Motor neuron (in vitro differentiated cells): Measurements from ENCODE around the gene SH3RF3. TPM values are rescaled to one million over a fixed set of nuclear protein-coding genes. Genes with fewer than 3 reads are reported as not detected.

Source experiments
- ATAC-seq, 8 experiments: fragments of 200-7000 bp; cut with Tn5 transposase; replicated peaks in 6 of 8; 2 replicates each; pipeline ENCODE4 v1.8.0; 2021; ENCODE audit warnings: mild to moderate bottlenecking in 8 of 8, moderate library complexity in 8 of 8
- H3K27ac ChIP-seq, 2 donors: fragments of 250-450 bp; sonication (Bioruptor Pico); 2 replicates each; pipeline ENCODE4 v1.9.0; 2021; ENCODE audit warnings: antibody characterized with exemption in 2 of 2, mild to moderate bottlenecking in 2 of 2, moderate library complexity in 1 of 2
- H3K4me1 ChIP-seq, 2 donors: fragments of 250-450 bp; sonication (Bioruptor Pico); replicated peaks in 1 of 2; 2 replicates each; pipeline ENCODE4 v1.6.1; 2021; ENCODE audit warnings: antibody characterized with exemption in 2 of 2, mild to moderate bottlenecking in 2 of 2, moderate library complexity in 1 of 2
- H3K4me3 ChIP-seq, 5 donors: fragments of 250-450 bp; sonication (Bioruptor Pico); 2 replicates each; pipeline ENCODE4 v1.9.0; 2021; ENCODE audit warnings: antibody characterized with exemption in 5 of 5, mild to moderate bottlenecking in 5 of 5, moderate library complexity in 4 of 5
- WGBS, 10 experiments: fragments of 450-650 bp; shearing (Covaris generic); methylation state at CpG; one replicate each; pipeline ENCODE4 v1.0.0; 2022; 5-methylcytosine and 5-hydroxymethylcytosine counted together
- in situ Hi-C, 9 experiments: fragments of 400-800 bp; cut with MboI; loops; one replicate each; pipeline ENCODE4 v1.15.0; 2021; ENCODE audit warnings: low sequenced_read_pairs in 9 of 9, low pct_unique_long_range_greater_than_20kb in 2 of 9; ENCODE audit not compliant: unreplicated experiment in 9 of 9
- total RNA-seq, 8 experiments: library from RNA; unstranded; fragments of 300-600 nt; gene quantifications; 2 replicates each; pipeline versions ENCODE4 v1.2.3 to v1.2.4, GENCODE V29; 2022

Gene SH3RF3
- total RNA-seq, 8 experiments from 2014 or later, result 0.13 to 6.5 (median 3.2) TPM

DNA sequence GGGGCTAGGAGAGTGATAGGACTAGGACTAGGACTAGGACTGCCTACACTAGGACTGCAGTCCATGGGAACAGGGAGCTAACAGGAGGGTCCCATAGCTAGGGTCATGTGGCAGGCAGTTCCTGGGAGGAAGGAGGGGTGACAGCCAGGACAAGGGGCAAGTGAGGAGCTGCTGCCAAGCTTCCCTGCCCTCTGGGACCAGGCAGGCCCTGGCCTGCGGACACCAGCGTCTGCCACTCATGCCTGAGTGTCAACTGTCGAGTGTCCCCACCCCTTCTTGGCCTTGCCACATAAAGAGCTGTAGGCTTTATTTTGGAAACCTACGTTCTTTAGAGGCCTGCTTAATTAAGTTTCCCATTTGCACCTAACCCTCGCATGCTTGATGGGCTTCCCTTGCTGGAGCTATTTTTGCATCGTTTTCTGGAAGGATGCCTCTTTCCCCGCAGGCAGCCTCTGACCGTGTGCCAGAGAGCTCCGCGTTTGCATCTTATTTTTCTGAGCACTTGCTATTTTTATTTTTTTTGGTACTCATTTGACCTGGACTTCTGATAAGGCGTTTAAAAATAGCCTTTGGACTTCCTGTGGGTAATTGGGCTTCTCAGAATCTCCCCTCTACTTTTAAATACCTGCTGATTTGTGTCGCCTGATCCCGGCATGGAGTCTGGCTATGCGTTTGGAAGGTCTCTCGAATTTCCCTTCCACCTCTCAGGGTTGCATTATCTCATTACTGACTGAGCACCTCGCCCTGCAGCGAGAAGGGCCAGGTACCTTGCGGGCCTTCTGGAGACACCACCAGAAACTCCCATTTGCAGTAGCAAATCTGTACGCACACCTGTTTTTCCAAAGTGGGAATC, 66.4 kb downstream of the SH3RF3 start:
- 51 to 86% (median 78%) methylated on average over 1 to 14 of the region's 19 CpGs; no CpG with 5 or more reads in 1 of the 10 experiments for WGBS, 10 experiments
- H3K27ac ChIP-seq, result no peak overlapping the region
- peak in 2 of 8 experiments; percentile 36 to 73 for ATAC-seq
- in situ Hi-C loops, result no loop called here
- peaks cover 9 to 15% of the 10 kb centered on the region in 2 donors for H3K4me1 ChIP-seq
- H3K4me3 ChIP-seq, result no peak overlapping the region

DNA sequence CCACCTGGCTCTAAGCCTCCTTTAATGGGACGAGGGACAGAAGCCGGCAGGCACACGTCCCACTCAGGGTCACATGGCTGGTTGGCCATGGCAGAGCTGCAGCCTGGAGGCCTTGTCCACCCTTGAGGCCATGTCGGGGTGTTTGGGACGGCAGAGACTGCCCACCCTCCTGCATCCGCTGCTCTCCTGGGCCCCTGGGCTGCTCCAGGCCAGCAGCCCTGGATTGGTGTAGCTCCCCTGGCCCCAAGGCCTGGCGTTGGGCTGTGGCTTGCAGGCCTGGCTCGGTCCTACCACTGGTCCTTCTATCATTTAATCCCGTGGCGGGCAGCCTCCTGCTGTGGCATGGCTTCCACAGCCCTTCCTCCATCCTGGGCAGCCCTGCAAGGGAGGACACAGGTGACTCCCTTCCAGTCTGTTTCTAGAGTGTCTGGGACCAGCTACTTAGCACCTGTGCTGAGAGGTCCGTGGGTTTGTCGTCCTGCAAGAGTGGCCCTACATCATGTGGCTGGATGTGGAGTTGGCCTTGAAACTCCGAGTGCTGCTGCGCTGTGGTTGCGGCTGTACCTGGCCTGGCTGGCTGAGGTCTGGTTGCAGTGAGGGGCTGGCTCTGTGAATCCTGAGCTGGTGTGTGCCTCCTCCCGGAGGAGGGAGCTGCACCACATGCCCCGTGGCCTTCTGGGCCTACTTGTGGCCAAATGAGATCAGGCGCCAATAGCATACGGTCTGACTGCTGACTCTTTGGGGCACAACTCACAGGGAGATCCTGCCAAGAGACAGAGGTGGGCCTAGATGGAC, 67.3 kb downstream of the SH3RF3 start:
- H3K4me1 ChIP-seq, result peaks cover 12 to 20% of the 10 kb centered on the region in 2 donors
- no peak overlapping the region for H3K4me3 ChIP-seq
- H3K27ac ChIP-seq, result no peak overlapping the region
- no peak for ATAC-seq
- in situ Hi-C loops, result no loop called here
- WGBS, 10 experiments, result 80 to 100% (median 87%) methylated on average over 2 to 3 of the region's 19 CpGs; no CpG with 5 or more reads in 6 of the 10 experiments

DNA sequence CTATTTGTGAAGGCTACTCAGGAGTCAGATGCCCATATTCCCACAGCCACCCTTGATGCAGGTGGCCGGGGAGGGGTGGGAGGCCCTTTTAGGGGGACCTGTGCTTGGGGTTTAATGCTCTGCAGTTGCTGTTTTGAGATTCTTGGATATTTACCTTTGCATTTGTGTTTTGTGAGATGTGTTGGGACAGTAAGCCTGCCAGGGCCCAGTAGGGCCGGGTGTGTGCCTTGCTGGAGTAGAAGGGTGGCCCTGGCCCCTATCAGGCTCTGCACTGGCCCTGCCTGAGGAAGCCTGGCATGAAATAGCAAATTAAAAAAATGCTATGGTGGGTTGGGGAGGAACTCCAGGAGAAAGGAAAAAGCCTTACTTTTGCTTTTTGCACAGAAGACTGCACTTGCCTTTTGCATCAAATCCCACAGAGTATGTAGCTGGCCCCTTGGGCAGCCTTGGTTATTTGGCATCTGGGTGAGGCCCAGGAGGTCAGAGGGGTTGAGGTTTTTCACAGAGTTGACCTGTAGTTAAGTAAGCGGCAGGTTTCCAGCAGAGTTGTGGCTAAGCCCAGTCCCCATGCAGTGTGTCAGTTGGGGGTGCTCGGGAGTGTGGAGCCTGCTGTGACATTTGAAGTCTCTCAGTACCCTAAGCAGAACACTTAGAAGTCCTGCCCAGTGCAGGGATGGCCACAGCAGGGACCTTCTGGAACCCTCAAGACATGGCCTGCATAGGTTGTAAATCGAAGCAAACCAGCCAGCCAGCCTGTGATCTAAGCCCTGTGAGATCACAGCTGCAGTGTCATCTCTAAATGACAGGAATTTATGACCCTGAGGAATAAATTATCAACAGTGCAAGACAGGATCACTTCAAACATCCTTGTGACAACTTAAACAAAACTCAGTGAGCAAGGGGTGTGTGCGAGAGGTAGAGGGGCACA, 68.8 kb downstream of the SH3RF3 start:
- H3K4me1 ChIP-seq, result peaks cover 25 to 34% of the 10 kb centered on the region in 2 donors
- no peak overlapping the region for H3K4me3 ChIP-seq
- peak in 6 of 8 experiments; percentile 17 to 78 (median 62) for ATAC-seq
- H3K27ac ChIP-seq, result no peak overlapping the region
- WGBS, 10 experiments, result 53 to 100% (median 77%) methylated on average over 1 to 3 of the region's 6 CpGs; no CpG with 5 or more reads in 4 of the 10 experiments
- in situ Hi-C loops, result no loop called here

DNA sequence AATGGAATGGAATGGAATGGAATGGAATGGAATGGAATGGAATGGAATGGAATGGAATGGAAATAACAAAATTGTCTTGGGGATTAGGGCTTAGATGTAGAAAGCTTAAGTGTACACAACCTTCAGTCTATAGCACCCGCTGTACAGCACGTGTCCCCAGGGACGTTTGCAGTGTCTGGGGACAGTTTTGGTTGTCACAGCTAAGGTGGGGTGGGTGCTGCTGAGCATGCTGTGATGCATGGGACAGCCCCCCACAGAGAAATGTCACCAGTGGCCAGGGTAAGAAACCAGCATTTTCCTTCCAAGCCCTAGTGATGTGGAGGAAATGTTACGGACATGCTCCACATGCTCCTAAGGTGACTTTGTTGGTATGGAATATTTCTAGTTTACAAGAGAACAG, 70.8 kb downstream of the SH3RF3 start:
- in situ Hi-C loops, result no loop called here
- H3K4me3 ChIP-seq, result no peak overlapping the region
- 82 to 94% (median 90%) methylated on average over 2 to 3 of the region's 4 CpGs; no CpG with 5 or more reads in 7 of the 10 experiments for WGBS, 10 experiments
- no peak overlapping the region for H3K27ac ChIP-seq
- no peak for ATAC-seq
- H3K4me1 ChIP-seq, result peaks cover 27 to 28% of the 10 kb centered on the region in 2 donors

DNA sequence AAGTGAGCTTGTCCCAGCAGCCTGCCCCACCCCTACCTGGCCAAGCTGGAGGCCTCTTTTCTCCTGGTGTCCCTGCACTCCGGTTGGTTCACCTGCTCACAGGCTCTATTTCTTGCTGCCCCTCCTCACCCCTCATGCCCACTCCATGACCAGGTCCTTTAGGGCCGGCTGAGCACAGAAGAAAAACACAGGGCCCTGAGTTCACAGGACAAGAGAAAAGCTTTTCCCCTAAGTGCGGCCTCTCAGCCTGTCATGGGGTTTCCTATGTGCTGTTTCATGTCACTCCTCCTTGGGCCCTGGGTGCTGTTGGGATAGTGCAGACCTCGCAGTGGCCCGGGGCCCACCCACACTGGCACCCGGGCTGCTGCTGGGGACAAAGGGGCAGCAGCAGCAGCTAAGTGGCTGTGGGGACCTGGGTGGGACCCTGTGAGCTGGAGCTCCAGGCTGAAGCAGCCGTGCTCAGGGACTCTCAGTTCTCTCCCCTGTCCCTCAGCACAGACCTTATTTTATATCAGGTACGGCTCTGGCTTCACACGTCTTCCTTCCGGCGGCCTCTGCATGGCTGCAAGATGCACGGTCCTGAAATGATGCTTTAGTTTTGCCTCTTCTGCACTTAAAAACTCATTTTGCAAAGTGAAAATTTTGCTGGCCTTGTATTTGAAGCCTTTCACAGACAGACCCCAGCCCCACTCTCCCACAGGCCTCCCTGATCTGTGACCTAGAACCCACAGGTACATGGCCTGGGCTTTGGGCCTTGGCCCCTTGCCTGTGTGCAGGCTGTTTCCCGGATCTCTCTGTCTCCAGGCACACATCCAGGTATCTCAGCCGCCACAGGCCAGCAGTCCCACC, 71.8 kb downstream of the SH3RF3 start:
- 60 to 100% (median 92%) methylated on average over 1 to 9 of the region's 14 CpGs; no CpG with 5 or more reads in 3 of the 10 experiments for WGBS, 10 experiments
- H3K4me3 ChIP-seq, result no peak overlapping the region
- in situ Hi-C loops, result no loop called here
- peaks cover 27 to 28% of the 10 kb centered on the region in 2 donors for H3K4me1 ChIP-seq
- H3K27ac ChIP-seq, result no peak overlapping the region
- no peak for ATAC-seq

DNA sequence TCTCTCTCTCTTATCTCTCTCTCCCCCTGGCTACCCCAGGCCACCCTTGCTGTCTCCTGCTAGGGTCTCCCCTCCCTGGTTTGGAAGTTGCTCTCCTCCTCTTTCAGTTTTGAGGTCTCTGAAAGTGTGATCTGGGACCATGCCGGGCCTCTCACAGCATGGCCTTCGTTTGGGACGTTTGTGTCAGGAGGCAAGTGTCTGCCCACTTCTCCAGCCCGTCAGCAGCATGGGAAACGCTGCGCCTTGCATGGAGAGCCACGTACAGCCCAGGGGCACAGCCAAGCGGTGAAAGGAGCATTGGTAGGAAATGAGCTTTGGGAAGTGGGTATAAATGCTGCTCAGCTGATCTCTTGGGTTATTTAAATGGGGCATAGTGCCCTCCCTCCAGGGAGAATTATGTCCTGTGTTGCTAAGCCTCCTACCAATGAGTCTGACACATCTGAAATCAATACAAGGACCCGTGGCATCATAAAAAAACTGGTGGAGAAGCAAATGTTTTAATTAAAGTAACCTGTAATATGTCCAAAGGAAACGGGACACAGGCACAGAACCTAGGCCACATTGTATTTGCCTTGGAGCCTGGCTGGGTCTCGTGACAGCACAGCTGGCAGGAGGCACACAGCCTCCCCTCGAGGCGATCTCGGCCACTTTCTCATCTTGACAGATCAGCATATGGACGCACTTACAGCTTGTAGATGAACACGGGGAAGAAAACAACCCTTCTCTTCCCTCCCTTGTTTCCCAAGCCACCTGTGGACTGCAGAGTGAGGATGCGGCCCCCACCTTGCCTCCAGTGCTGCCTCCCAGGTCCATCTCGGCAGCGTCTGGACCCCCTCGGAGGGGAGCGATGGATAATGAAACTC, 72.7 kb downstream of the SH3RF3 start:
- Histone ChIP-seq H3K4me1 (peaks cover 29 to 31% of the 10 kb centered on the region in 2 donors), H3K27ac (no peak overlapping the region), H3K4me3 (no peak overlapping the region)
- WGBS, 10 experiments, result 0 to 82% (median 42%) methylated on average over 1 to 9 of the region's 21 CpGs; no CpG with 5 or more reads in 1 of the 10 experiments
- in situ Hi-C loops, result no loop called here
- ATAC-seq, result peak; percentile 57 to 94 (median 84)

DNA sequence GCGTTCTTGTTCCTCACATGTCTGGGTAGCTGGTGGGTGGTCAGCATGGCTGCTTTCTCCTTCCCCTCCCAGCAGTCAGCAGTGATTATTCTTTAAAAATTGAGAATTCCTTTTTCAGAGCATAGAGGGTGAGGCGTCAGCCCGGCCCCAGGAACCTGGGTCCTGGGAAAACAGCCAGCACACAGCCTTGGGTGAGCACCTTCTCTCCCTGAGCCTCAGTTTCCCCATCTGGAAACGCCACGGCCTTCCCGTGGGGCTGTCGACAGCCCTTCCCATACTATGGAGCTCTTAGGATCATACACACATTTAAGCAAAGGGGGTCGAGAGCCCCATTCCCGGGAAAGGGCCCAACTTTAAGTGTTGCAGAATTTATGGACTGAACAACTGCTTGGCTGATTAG, 73.5 kb downstream of the SH3RF3 start:
- peaks cover 34 to 38% of the 10 kb centered on the region in 2 donors for H3K4me1 ChIP-seq
- WGBS, 10 experiments, result 76 to 100% (median 94%) methylated on average over 2 to 5 of the region's 9 CpGs; no CpG with 5 or more reads in 5 of the 10 experiments
- in situ Hi-C loops, result no loop called here
- H3K4me3 ChIP-seq, result no peak overlapping the region
- no peak for ATAC-seq
- no peak overlapping the region for H3K27ac ChIP-seq

DNA sequence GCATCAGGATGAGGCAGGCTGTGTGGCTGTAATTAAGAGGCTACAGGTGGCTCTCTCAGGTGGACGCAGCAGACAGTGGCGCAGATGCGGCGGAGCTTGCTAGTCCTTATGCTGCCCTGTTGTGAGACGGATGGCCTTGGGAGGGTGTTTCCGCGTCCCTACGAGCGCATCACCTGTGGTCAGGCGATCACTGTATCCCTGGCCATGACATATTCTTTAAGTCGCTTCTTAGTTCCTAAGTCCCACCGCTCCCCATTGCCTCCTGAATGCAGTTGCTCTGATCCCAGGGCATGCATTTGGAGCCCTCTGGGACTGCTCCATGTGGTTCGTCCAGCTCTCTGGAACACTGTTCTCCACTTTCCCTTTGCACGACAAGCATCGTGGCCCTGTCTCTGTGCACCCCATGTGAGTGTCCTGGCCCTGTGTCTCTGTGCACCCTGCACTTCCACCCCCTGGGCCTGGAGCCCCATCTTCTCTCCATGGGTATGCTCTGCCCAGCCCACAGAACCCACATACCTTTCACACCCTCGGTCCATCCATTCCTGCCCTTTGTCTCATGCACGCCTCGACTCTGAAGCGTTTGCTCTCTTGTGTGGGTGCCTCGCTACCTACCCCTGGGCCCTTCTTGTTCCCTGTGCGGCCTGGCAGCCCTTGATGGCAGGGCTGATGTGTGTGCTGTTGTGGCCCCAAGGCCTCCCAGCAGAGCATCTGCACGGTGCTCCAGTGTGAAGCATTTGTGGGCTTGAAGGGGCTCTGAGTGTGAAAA, 74.4 kb downstream of the SH3RF3 start:
- in situ Hi-C loops, result no loop called here
- peaks cover 28 to 35% of the 10 kb centered on the region in 2 donors for H3K4me1 ChIP-seq
- ATAC-seq, result no peak
- no peak overlapping the region for H3K27ac ChIP-seq
- H3K4me3 ChIP-seq, result no peak overlapping the region
- 69 to 100% (median 100%) methylated on average over 1 to 10 of the region's 22 CpGs; no CpG with 5 or more reads in 5 of the 10 experiments for WGBS, 10 experiments

DNA sequence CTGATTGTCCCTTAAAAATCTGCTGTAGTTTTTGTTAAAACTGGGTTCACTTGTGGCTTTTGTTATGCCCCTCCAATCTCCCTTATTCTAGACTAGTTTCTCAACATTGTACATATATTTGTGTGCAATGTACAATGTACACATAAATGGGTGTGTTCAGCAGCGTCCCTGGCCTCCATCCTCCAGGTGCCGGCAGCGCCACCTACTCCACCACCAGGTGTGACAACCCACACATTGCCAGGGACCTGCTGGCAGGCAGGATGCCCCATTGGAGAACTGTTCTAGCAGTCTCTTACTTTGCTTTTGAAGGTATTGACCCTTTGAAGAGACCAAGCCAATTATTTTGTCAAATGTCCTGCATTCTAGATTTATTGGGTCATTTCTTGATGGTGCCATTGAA, 75.4 kb downstream of the SH3RF3 start:
- no peak for ATAC-seq
- no peak overlapping the region for H3K4me3 ChIP-seq
- in situ Hi-C loops, result no loop called here
- no peak overlapping the region for H3K27ac ChIP-seq
- 93 to 100% (median 95%) methylated on average over 1 to 3 of the region's 3 CpGs; no CpG with 5 or more reads in 6 of the 10 experiments for WGBS, 10 experiments
- peaks cover 28 to 35% of the 10 kb centered on the region in 2 donors for H3K4me1 ChIP-seq

DNA sequence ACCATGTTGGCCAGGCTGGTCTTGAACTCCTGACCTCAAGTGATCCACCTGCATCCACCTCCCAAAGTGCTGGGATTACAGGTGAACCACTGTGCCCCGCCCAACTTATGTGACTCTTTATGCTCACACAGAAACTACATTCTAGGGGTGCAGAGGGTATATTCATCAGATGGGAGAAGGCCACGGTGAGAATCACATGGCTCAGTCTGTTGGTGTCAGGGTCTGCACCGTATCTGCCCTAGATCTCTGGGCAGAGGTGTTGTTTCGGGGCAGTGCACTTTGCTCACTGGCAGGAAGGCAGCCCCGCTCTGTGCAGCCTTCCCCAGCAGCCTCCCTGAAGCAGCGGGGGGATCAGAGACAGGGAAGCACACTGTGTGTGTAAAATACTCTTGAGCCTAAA, 76.4 kb downstream of the SH3RF3 start:
- in situ Hi-C loops, result no loop called here
- Histone ChIP-seq H3K4me1 (peaks cover 30 to 35% of the 10 kb centered on the region in 2 donors), H3K27ac (no peak overlapping the region), H3K4me3 (no peak overlapping the region)
- ATAC-seq, result no peak
- 63 to 100% (median 100%) methylated on average over 1 to 6 of the region's 6 CpGs; no CpG with 5 or more reads in 4 of the 10 experiments for WGBS, 10 experiments
